GM19455 (cell line): Measurements from ENCODE around the gene CHPF.
A peak's percentile ranks its signal among the peaks of the same experiment; 100 is the strongest.

Experiments used
- ATAC-seq: cut with Tn5 transposase; IDR thresholded peaks from one replicate; pipeline ENCODE4 v1.9.1; 2021; ENCODE audit not compliant: unreplicated experiment

Gene CHPF

GRCh38 chr2:219552382-219553167 lies 9.0 kb upstream of the CHPF start:
- ATAC-seq, result peak; percentile 89

GRCh38 chr2:219551441-219552381 lies 8.1 kb upstream of the CHPF start:
- ATAC-seq, result peak; percentile 19

GRCh38 chr2:219549619-219550018 lies 6.0 kb upstream of the CHPF start:
- ATAC-seq, result no peak

DNA sequence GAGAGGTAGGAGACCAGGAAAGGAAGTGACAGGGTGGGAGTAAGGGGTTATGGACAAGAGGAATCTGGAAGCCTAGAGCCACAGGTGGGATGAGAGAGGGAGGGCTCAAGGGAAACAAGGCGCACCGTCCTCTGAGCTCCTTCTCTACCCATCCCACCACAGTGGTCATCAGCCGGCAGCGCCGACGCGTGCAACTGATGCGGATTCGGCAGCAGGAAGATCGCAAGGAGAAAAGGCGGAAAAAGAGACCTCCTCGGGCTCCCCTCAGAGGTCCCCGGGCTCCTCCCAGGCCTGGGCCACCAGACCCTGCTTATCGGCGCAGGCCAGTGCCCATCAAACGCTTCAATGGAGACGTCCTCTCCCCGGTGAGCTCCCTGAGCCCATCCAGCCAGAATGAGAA lies 5.4 kb upstream of the CHPF start:
- no peak for ATAC-seq

GRCh38 chr2:219547621-219548020 lies 4.0 kb upstream of the CHPF start:
- ATAC-seq, result no peak

- ATAC-seq, result no peak
Observed at GRCh38 chr2:219545943-219546352, 2.3 kb upstream of the CHPF start.

DNA sequence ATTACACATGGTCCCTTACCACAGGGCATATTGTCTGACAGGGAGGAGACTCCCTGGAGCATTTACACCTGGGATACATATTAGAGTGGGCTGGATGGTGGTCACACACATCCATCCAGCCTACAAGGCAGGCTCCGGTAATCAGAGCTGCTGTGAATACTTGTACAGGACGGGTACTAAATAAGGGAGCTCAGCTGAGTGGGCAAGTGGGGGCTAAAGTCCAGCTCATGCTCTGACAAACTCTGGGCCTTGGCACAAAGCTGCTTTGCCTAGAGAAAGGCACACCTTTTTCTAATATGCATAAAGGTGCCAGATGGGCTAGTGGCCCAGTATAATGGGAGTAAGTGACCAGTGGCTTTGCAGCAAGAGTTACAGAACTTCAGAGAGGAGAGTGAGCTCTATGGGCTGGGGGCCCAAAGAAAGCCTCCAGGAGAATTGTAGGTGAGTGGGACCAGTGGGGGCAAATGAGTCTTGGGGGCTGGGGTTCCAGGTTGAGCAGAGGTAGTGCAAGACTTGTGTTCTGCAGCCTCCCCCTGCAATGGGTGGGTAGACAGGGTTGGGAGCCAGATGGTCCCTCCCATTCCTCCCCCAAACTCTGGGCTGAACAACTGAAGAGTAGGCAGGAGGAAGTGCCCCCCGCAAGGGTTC lies 1.8 kb upstream of the CHPF start:
- ATAC-seq, result no peak

GRCh38 chr2:219544567-219544966 lies 958 bp upstream of the CHPF start:
- ATAC-seq, result no peak

- ATAC-seq, result peak; percentile 41
Observed at GRCh38 chr2:219542931-219543595, 546 bp downstream of the CHPF start.

- peak; percentile 55 for ATAC-seq
Observed at GRCh38 chr2:219541611-219542180, 1.9 kb downstream of the CHPF start.

DNA sequence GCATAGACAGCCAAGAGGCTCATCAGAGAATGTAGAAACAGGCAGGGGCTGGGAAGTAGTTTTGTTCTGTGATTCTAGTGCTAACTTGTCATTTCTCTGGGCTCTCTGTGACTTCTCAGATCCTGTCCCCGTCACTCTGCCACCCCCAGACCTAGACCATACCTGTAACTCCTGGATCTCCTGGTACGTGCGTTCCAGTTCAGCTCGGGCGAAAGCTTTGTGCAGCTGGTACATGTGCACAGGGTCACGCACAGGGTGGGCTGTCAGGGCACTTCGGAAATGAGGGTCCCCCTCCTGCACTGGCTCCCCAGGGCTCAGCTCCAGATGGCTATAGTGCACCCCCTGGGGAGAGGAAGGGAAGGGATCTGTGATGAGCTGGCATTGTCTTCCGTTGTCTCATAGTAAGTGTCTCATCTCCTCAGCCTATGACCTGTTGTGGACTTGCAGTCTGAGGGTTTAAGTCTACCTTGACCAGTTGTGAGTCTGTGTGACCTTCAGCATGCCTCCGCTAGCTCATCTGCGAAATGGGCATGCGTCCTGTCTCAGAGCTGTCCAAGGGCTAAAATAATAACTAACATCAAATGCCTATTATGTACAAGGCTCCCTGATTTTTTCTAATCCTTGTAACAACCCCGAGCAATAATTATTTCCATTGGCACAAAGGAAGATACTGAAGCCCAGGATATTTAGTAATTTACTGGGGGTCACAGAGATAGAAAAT lies 2.7 kb downstream of the CHPF start:
- no peak for ATAC-seq

- no peak for ATAC-seq
Observed at GRCh38 chr2:219539926-219540678, 3.5 kb downstream of the CHPF start.

- no peak for ATAC-seq
Observed at GRCh38 chr2:219538956-219539788, 4.4 kb downstream of the CHPF start.

DNA sequence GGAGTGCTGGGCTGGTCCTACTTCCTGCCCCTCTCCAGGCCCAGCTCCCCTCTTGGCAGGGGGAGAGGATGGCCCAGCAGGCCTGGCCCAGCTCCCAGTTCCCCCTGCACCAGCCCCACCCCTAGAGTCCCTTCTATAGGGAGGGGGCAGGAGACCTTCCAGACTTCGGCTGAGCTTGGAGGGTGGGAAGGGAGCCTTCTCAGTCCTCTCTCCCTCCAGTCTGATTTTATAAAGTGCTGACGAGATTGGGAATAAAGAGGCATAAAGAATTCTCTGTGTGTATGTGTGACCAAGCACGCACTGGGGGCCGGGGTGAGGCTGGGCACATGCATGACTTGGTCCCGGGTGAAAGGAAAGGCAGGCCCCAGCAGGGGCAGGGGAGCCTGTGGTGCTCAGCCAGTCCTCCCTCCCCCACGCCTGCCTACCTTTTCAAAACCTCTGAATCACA lies 5.1 kb downstream of the CHPF start:
- no peak for ATAC-seq

- no peak for ATAC-seq
Observed at GRCh38 chr2:219537657-219538488, 5.7 kb downstream of the CHPF start.

DNA sequence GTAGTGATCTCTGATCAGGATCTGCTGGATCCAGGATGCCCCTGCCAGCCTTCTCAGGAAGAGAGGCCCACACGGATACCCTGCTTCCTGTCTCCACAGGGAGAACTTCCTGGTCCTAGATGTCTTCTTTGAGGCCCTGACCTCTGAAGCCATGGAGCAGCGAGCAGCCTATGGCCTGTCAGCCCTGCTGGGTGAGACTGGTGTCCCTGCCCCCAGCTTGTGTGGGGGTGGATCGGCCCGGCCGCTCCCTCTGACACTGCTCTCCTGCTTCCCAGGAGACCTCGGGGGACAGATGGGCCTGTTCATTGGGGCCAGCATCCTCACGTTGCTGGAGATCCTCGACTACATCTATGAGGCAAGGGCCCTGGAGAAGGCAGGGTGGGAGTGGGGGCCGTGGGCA lies 6.6 kb downstream of the CHPF start:
- no peak for ATAC-seq

DNA sequence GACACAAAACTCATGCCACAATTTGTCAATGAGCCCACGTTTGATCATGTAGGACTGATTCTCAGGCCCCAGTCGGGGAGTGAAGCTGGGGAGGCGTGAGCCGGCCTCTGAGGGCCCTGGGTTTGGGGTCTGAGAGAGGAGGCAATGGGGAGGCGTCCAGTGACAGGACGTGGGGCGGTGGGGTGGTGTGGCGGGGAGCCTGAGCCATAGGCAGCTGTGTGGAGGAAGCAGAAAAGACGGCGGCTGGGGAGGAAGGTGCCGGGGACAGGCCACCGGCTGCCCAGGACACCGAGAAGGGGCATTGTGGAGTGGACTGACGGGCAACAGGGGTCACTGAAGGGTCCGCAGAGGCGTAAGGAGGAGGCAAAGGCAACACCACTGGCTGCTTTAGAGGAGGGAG lies 7.2 kb downstream of the CHPF start:
- ATAC-seq, result no peak
